ENCODE measurements around the gene DDX23.

Gene DDX23

GRCh38 chr12:48822139-48822538 is 29.8 kb downstream of the DDX23 start:
- H3K27ac ChIP-seq (ENCODE audit: low read depth, low read length), result no peak overlapping the region

GRCh38 chr12:48819986-48820725 is 31.8 kb downstream of the DDX23 start:
- H3K9ac ChIP-seq (ENCODE audit: low read depth, low read length), result no peak overlapping the region
- peaks cover 38% of the 10 kb centered on the region for H3K27me3 ChIP-seq (ENCODE audit: control insufficient read depth, insufficient read depth, low read length)
- H3K4me1 ChIP-seq (ENCODE audit: control insufficient read depth, insufficient read depth, low read length), result peaks cover 13% of the 10 kb centered on the region
- no peak overlapping the region for H3K27ac ChIP-seq (ENCODE audit: low read depth, low read length)
- H3K36me3 ChIP-seq (ENCODE audit: control insufficient read depth, insufficient read depth, low read length), result no peaks in the 10 kb centered on the region
- no peaks in the 10 kb centered on the region for H3K9me3 ChIP-seq (ENCODE audit: control insufficient read depth, insufficient read depth, low read length)
- no peak overlapping the region for H3K4me3 ChIP-seq (ENCODE audit: low read depth, low read length)

More at GRCh38 chr12:48822139-48822538, 29.8 kb downstream of the DDX23 start:
- Histone ChIP-seq H3K4me1 (ENCODE audit: control insufficient read depth, insufficient read depth, low read length) (peaks cover 9% of the 10 kb centered on the region), H3K36me3 (ENCODE audit: control insufficient read depth, insufficient read depth, low read length) (peaks cover 4% of the 10 kb centered on the region; the same call in 1 of the 2 replicates), H3K4me3 (ENCODE audit: low read depth, low read length) (no peak overlapping the region), H3K27me3 (ENCODE audit: control insufficient read depth, insufficient read depth, low read length) (peaks cover 22% of the 10 kb centered on the region), H3K9me3 (ENCODE audit: control insufficient read depth, insufficient read depth, low read length) (no peaks in the 10 kb centered on the region), H3K9ac (ENCODE audit: low read depth, low read length) (no peak overlapping the region)

GRCh38 chr12:48818831-48819590 is 33.0 kb downstream of the DDX23 start:
- Histone ChIP-seq H3K9ac (ENCODE audit: low read depth, low read length) (no peak overlapping the region), H3K9me3 (ENCODE audit: control insufficient read depth, insufficient read depth, low read length) (no peaks in the 10 kb centered on the region), H3K27me3 (ENCODE audit: control insufficient read depth, insufficient read depth, low read length) (peaks cover 38% of the 10 kb centered on the region), H3K4me1 (ENCODE audit: control insufficient read depth, insufficient read depth, low read length) (peaks cover 13% of the 10 kb centered on the region), H3K27ac (ENCODE audit: low read depth, low read length) (peak overlapping the region; percentile 56), H3K4me3 (ENCODE audit: low read depth, low read length) (peak overlapping the region; percentile 67), H3K36me3 (ENCODE audit: control insufficient read depth, insufficient read depth, low read length) (no peaks in the 10 kb centered on the region)

GRCh38 chr12:48817873-48818830 is 33.8 kb downstream of the DDX23 start, which contains the start of gene CACNB3:
Gene CACNB3 (plus strand): TSS chr12:48818496. CDS start chr12:48818930, 434 bp downstream.
- peak within 1 kb of the TSS; percentile 56 for H3K27ac ChIP-seq (ENCODE audit: low read depth, low read length)
- no peaks in the 10 kb centered on the region for H3K36me3 ChIP-seq (ENCODE audit: control insufficient read depth, insufficient read depth, low read length)
- no peaks in the 10 kb centered on the region for H3K9me3 ChIP-seq (ENCODE audit: control insufficient read depth, insufficient read depth, low read length)
- peak within 1 kb of the TSS; percentile 67 for H3K4me3 ChIP-seq (ENCODE audit: low read depth, low read length)
- H3K27me3 ChIP-seq (ENCODE audit: control insufficient read depth, insufficient read depth, low read length), result peaks cover 38% of the 10 kb centered on the region
- peaks cover 13% of the 10 kb centered on the region for H3K4me1 ChIP-seq (ENCODE audit: control insufficient read depth, insufficient read depth, low read length)
- no peak within 1 kb of the TSS for H3K9ac ChIP-seq (ENCODE audit: low read depth, low read length)

- Histone ChIP-seq H3K27ac (ENCODE audit: low read depth, low read length) (no peak overlapping the region), H3K4me3 (ENCODE audit: low read depth, low read length) (peak overlapping the region; percentile 72), H3K36me3 (ENCODE audit: control insufficient read depth, insufficient read depth, low read length) (no peaks in the 10 kb centered on the region), H3K9me3 (ENCODE audit: control insufficient read depth, insufficient read depth, low read length) (no peaks in the 10 kb centered on the region), H3K27me3 (ENCODE audit: control insufficient read depth, insufficient read depth, low read length) (peaks cover 54% of the 10 kb centered on the region), H3K9ac (ENCODE audit: low read depth, low read length) (no peak overlapping the region), H3K4me1 (ENCODE audit: control insufficient read depth, insufficient read depth, low read length) (peaks cover 16% of the 10 kb centered on the region)
Observed at GRCh38 chr12:48816143-48816854, 35.7 kb downstream of the DDX23 start.

- peak overlapping the region; percentile 6 for H3K27ac ChIP-seq (ENCODE audit: low read depth, low read length)
Observed at GRCh38 chr12:48815126-48816110, 36.5 kb downstream of the DDX23 start.

GRCh38 chr12:48814262-48815125 is 37.5 kb downstream of the DDX23 start:
- H3K9me3 ChIP-seq (ENCODE audit: control insufficient read depth, insufficient read depth, low read length), result no peaks in the 10 kb centered on the region
- peak overlapping the region; percentile 72 for H3K4me3 ChIP-seq (ENCODE audit: low read depth, low read length)
- H3K36me3 ChIP-seq (ENCODE audit: control insufficient read depth, insufficient read depth, low read length), result no peaks in the 10 kb centered on the region
- peaks cover 23% of the 10 kb centered on the region for H3K4me1 ChIP-seq (ENCODE audit: control insufficient read depth, insufficient read depth, low read length)
- H3K27ac ChIP-seq (ENCODE audit: low read depth, low read length), result peak overlapping the region; percentile 6
- H3K9ac ChIP-seq (ENCODE audit: low read depth, low read length), result no peak overlapping the region
- H3K27me3 ChIP-seq (ENCODE audit: control insufficient read depth, insufficient read depth, low read length), result peaks cover 54% of the 10 kb centered on the region

More at GRCh38 chr12:48815126-48816110, 36.5 kb downstream of the DDX23 start:
- Histone ChIP-seq H3K9me3 (ENCODE audit: control insufficient read depth, insufficient read depth, low read length) (no peaks in the 10 kb centered on the region), H3K36me3 (ENCODE audit: control insufficient read depth, insufficient read depth, low read length) (no peaks in the 10 kb centered on the region), H3K9ac (ENCODE audit: low read depth, low read length) (no peak overlapping the region), H3K4me3 (ENCODE audit: low read depth, low read length) (peak overlapping the region; percentile 72), H3K4me1 (ENCODE audit: control insufficient read depth, insufficient read depth, low read length) (peaks cover 24% of the 10 kb centered on the region), H3K27me3 (ENCODE audit: control insufficient read depth, insufficient read depth, low read length) (peaks cover 57% of the 10 kb centered on the region)

GRCh38 chr12:48813465-48814261 is 38.3 kb downstream of the DDX23 start:
- peaks cover 49% of the 10 kb centered on the region for H3K27me3 ChIP-seq (ENCODE audit: control insufficient read depth, insufficient read depth, low read length)
- peaks cover 18% of the 10 kb centered on the region for H3K4me1 ChIP-seq (ENCODE audit: control insufficient read depth, insufficient read depth, low read length)

More at GRCh38 chr12:48813465-48814261, 38.3 kb downstream of the DDX23 start:
- Histone ChIP-seq H3K4me3 (ENCODE audit: low read depth, low read length) (peak overlapping the region; percentile 72), H3K9me3 (ENCODE audit: control insufficient read depth, insufficient read depth, low read length) (no peaks in the 10 kb centered on the region), H3K9ac (ENCODE audit: low read depth, low read length) (no peak overlapping the region), H3K27ac (ENCODE audit: low read depth, low read length) (no peak overlapping the region), H3K36me3 (ENCODE audit: control insufficient read depth, insufficient read depth, low read length) (no peaks in the 10 kb centered on the region)
